ENCODE results near the gene PER2. TPM values are rescaled to one million over a fixed set of nuclear protein-coding genes. Genes with fewer than 3 reads are reported as not detected.

Gene PER2
- total and polyA plus RNA-seq, 2 donors (not counting 1 experiment from before 2014, with no cell fraction given): 3.2 to 12.6 TPM

- H3K27me3 ChIP-seq (replicated peaks in 1 of 4; ENCODE audit: control extremely low read depth in 1 of 4, control insufficient read depth in 3 of 4, insufficient read depth in 4 of 4, low read length in 3 of 4): no peaks in the 10 kb centered on the region
- Mint-ChIP-seq H3K27ac (no peak overlapping the region), H3K9me3 (ENCODE audit: insufficient read depth) (no peaks in the 10 kb centered on the region), H3K27me3 (peaks cover 6% of the 10 kb centered on the region), H3K4me3 (no peak overlapping the region), H3K4me1 (no peaks in the 10 kb centered on the region)
- H3K79me2 ChIP-seq (ENCODE audit: control insufficient read depth, insufficient read depth, low read length): no peaks in the 10 kb centered on the region
- H4K20me1 ChIP-seq (ENCODE audit: control insufficient read depth, insufficient read depth, low read length, poor library complexity, severe bottlenecking): no peaks in the 10 kb centered on the region
- TF ChIP-seq CTCF (IDR thresholded peaks at IDR 0.05): no peak
- TF ChIP-seq EZH2 (IDR thresholded peaks at IDR 0.05; ENCODE audit: borderline replicate concordance, insufficient read depth, low read depth, low read length, poor library complexity, severe bottlenecking): no peak
- H3K9me3 ChIP-seq (ENCODE audit: control extremely low read depth in 1 of 3, control insufficient read depth in 2 of 3, insufficient read depth in 1 of 3, low read length in 2 of 3): peaks cover 0 to 6% (median 0%) of the 10 kb centered on the region in 3 donors
- H2AFZ ChIP-seq (ENCODE audit: insufficient read depth, low read depth, low read length, poor library complexity, severe bottlenecking): no peak overlapping the region
- no peak overlapping the region for H3K27ac ChIP-seq (ENCODE audit: low read length in 2 of 2)
- no peak overlapping the region for H3K9ac ChIP-seq (ENCODE audit: low read length)
- intact Hi-C loops (cut with micrococcal nuclease): no loop called here
- DNase-seq (no peak), ATAC-seq (ENCODE audit: low read depth) (no peak)
- no peak overlapping the region for H3K4me2 ChIP-seq (replicated peaks; ENCODE audit: low read depth, low read length, poor library complexity, severe bottlenecking)
- H3K36me3 ChIP-seq (replicated peaks in 1 of 2; ENCODE audit: control extremely low read depth in 1 of 2, control insufficient read depth in 1 of 2, extremely low read depth in 1 of 2, insufficient read depth in 2 of 2, low read length in 1 of 2): peaks cover 0 to 2% of the 10 kb centered on the region in 2 experiments
- WGBS (ENCODE audit: insufficient coverage): 94% methylated on average over 13 of the region's 13 CpGs
- ChIA-PET POLR2A (no interaction called here), CTCF (interaction anchor here (0.8 kb wide), 1 partner anchor 38 kb away, joined by 4 read pairs; no protein-coding TSS in a partner anchor)
- H3K4me1 ChIP-seq (ENCODE audit: control insufficient read depth in 2 of 2, insufficient read depth in 2 of 2, low read length in 2 of 2): no peaks in the 10 kb centered on the region
- no peak overlapping the region for H3K4me3 ChIP-seq (ENCODE audit: control extremely low read depth in 1 of 5, extremely low read depth in 1 of 5, insufficient read depth in 1 of 5, low read depth in 2 of 5, low read length in 4 of 5)
These were observed 63.3 kb downstream of the PER2 start for GRCh38 chr2:238225121-238225520.

GRCh38 chr2:238224356-238225035 is 63.9 kb downstream of the PER2 start:
- no peak for ATAC-seq (ENCODE audit: low read depth)
- TF ChIP-seq CTCF (IDR thresholded peaks at IDR 0.05): no peak
- TF ChIP-seq EZH2 (IDR thresholded peaks at IDR 0.05; ENCODE audit: borderline replicate concordance, insufficient read depth, low read depth, low read length, poor library complexity, severe bottlenecking): no peak
- Histone ChIP-seq H3K27ac (ENCODE audit: low read length in 2 of 2) (no peak overlapping the region), H3K9me3 (ENCODE audit: control extremely low read depth in 1 of 3, control insufficient read depth in 2 of 3, insufficient read depth in 1 of 3, low read length in 2 of 3) (peaks cover 0 to 6% (median 0%) of the 10 kb centered on the region in 3 donors), H3K4me2 (replicated peaks; ENCODE audit: low read depth, low read length, poor library complexity, severe bottlenecking) (no peak overlapping the region), H3K4me3 (ENCODE audit: control extremely low read depth in 1 of 5, extremely low read depth in 1 of 5, insufficient read depth in 1 of 5, low read depth in 2 of 5, low read length in 4 of 5) (no peak overlapping the region), H3K4me1 (ENCODE audit: control insufficient read depth in 2 of 2, insufficient read depth in 2 of 2, low read length in 2 of 2) (no peaks in the 10 kb centered on the region), H2AFZ (ENCODE audit: insufficient read depth, low read depth, low read length, poor library complexity, severe bottlenecking) (no peak overlapping the region), H3K36me3 (replicated peaks in 1 of 2; ENCODE audit: control extremely low read depth in 1 of 2, control insufficient read depth in 1 of 2, extremely low read depth in 1 of 2, insufficient read depth in 2 of 2, low read length in 1 of 2) (peaks cover 0 to 2% of the 10 kb centered on the region in 2 experiments), H3K27me3 (replicated peaks in 1 of 4; ENCODE audit: control extremely low read depth in 1 of 4, control insufficient read depth in 3 of 4, insufficient read depth in 4 of 4, low read length in 3 of 4) (no peaks in the 10 kb centered on the region), H3K79me2 (ENCODE audit: control insufficient read depth, insufficient read depth, low read length) (no peaks in the 10 kb centered on the region), H3K9ac (ENCODE audit: low read length) (no peak overlapping the region), H4K20me1 (ENCODE audit: control insufficient read depth, insufficient read depth, low read length, poor library complexity, severe bottlenecking) (no peaks in the 10 kb centered on the region)
- Mint-ChIP-seq H3K9me3 (ENCODE audit: insufficient read depth) (no peaks in the 10 kb centered on the region), H3K4me3 (no peak overlapping the region), H3K4me1 (no peaks in the 10 kb centered on the region), H3K27me3 (peaks cover 6% of the 10 kb centered on the region), H3K27ac (no peak overlapping the region)
- ChIA-PET CTCF (no interaction called here), POLR2A (no interaction called here)
- WGBS (ENCODE audit: insufficient coverage): 97% methylated on average over 27 of the region's 29 CpGs
- intact Hi-C loops (cut with micrococcal nuclease): no loop called here
- no peak for DNase-seq

All from B cell (primary cell).